DMS53 (cell line): ENCODE data around the gene SLC7A5.
"Not testable (repeated sequence)": the region's sequence is repeated elsewhere in the genome, so short reads cannot be mapped to it uniquely, and the experiment has no call there.

Source experiments
- DNase-seq: peaks from one replicate; lab custom pipeline; 2025; lab: John Stamatoyannopoulos, UW

Gene SLC7A5

GRCh38 chr16:87861300-87862099 lies 7.8 kb downstream of the SLC7A5 start:
- DNase-seq, result not testable (repeated sequence)

- DNase-seq, result peak; percentile 72
These were observed 8.6 kb downstream of the SLC7A5 start for GRCh38 chr16:87860553-87861299.

DNA sequence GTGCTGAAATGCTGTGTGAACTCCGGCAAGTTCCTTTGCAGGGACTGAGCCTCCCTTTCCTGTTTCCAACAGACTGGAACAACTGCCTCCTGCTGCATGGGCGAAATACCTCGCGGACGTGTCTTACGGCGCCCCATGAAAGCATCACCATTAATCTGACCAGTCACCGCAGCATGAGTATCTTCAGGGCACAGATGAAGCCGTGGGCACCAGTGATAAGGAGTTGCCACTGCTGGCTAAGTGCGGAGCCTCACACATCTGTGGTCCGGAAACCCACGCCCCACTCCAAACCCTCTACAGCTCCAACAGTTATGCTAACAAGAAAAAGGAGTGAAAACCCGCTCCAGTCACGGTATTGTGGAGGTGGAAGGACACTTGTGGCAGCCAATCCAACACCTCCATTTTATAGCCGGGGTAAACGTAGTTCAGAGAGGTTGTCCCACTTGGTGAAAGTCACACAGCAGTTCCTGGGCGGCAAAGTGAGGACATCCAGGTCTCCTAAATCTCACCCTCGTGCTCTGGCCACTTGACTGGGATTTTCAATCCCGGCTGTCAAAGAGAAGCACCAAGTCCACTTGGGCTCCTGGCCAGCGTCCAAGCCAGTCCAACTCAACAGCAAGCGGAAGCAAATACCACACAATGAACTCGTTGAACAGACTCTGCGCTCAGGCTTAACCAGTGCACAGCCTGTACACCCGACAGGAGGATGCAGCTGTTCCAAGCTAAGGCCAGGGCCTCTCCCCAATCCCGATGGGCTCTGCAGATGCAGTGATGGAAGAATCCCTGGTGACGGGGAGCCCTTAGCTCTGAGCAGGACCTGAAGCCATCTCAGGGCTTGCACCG lies 10.9 kb downstream of the SLC7A5 start:
- peak; percentile 58 for DNase-seq

- DNase-seq, result no peak
These were observed 12.5 kb downstream of the SLC7A5 start for GRCh38 chr16:87856791-87857228.

DNA sequence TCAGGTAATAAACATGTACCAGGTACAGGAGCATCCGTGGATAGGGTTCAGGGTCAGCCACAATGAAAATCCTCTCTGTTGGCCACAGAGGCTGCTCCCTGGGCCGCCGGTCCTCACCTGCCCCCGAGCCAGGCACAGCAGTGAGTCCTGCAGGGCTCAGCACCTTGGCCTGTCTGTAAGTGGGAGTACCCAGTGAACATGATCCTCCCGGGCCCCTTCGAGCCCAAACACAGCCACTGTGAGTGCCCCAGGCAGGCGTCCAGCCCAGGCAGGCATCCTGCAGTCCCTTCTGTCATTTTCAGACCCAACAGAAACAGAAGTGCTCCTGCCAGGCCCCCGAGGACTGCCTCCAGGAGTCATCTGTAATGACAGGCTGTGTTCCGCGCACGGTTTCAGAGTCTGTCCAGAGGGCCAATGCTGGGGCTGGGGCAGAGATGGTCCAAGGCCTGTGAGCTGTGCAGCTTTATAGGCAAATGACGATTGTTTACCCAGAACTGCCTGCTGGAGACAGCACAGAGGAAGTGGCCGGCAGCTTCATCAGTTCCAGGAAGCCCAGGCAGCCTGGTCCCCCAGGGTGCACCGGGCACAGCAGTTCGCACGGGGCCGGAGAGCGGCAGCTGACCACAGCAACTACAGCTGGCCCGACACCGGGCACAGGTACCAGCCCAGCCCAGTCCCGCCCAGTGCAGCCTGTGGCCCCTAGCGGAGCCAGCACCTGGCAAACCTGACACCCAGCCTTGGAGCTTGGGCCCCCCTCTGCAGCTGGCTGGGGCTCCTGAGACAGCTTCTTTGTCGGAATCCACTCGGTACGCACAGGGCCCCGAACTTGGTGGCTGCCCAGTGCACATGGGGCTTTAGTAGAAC lies 13.2 kb downstream of the SLC7A5 start:
- peak; percentile 74 for DNase-seq

DNA sequence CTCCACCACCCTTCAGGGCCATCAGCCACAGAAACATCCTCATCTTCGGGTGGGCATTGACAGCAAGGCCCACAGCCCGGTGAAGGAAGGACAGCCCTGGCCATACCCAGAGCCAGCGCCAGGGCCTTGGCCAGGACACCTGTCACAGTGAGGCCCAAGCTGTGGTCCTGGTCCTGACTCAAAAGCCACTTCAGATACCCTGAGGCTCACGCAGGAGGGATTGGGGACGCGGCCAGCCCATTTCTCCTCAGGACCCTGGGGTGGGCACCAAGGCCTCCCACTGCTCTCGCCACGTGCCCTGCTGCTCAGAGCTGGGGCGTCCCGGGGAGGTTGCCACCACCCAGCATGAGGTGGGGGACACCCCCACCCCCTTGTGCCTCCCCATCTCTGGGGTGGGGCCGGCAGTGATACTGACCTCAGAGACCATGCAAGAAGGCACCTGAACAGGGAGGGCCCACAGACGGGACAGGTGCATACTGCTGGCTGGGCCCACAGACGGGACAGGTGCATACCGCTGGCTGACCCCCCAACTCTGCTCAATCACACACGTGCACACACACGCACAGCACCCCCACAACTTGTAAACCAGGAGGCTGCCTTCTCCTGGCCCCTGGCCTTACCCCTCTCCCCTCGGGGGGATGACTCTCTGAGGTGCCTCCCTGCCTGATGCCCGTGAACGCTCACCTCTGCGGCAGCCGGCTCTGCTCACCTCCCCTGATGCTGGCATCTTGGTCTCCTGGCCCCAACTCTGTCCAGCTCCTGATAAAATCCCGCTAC lies 14.2 kb downstream of the SLC7A5 start:
- no peak for DNase-seq

DNA sequence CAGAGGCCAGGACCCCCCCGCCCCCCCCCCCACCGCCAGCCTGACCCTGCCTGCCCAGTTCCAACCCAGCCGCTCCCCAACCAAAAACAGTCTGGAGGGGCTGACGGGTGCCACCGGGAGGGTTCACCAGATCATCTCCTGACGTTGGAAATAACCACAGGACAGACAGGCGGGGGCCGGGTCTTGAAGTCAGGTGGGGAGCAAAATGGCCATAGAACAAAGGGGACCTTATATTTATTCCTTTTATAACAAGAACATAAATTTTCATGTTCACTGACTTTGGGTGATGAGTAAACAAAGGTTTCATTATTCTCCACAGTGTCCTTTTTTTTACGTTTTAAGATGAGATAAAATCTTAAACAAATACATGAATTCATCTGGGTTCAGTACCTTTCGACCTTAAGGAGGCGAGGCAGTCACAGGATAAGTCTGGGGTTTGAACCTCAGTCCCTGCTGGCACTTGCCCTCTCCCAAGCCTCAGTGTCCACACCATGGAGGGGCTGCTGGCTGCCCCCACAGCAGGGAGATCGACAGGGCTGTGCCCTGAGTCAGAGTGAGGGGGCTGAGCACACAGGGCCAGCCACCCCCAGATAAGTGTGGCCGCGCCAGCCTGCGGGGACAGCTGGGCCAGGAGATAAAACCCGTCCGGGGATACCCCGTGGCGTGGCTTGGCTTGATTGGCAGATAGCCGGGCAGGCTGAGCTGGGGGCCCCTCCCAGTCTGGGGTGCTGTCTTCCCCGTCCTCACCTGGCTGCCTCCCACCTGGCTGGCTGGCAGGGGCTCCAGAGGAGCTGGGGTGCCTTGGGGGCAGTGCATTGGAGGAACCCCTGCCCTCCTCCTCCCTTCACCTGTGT lies 15.0 kb downstream of the SLC7A5 start:
- peak; percentile 52 for DNase-seq

GRCh38 chr16:87853411-87854052 lies 15.8 kb downstream of the SLC7A5 start:
- DNase-seq, result peak; percentile 89

DNA sequence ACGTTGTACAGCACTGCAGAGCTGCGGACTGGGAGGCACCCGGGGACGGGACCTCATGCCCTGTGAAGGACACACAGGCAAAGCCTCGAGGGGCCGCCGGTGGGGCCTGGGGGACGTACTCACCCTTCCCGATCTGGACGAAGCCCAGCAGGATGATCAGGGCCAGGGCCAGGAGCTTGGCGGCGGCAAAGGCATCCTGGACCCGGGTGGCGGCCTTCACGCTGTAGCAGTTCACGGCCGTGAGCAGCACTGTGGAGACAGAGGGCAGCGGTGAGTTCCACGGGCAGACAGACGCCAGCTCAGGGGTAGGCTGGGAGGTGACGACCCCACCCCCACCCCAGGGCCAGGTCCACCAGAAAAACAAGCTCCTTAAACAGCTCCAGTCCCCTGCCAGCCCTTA lies 17.7 kb downstream of the SLC7A5 start:
- no peak for DNase-seq

- peak; percentile 60 for DNase-seq
These were observed 18.1 kb downstream of the SLC7A5 start for GRCh38 chr16:87851141-87851587.

- peak; percentile 75 for DNase-seq
These were observed 19.0 kb downstream of the SLC7A5 start for GRCh38 chr16:87850009-87851006.

DNA sequence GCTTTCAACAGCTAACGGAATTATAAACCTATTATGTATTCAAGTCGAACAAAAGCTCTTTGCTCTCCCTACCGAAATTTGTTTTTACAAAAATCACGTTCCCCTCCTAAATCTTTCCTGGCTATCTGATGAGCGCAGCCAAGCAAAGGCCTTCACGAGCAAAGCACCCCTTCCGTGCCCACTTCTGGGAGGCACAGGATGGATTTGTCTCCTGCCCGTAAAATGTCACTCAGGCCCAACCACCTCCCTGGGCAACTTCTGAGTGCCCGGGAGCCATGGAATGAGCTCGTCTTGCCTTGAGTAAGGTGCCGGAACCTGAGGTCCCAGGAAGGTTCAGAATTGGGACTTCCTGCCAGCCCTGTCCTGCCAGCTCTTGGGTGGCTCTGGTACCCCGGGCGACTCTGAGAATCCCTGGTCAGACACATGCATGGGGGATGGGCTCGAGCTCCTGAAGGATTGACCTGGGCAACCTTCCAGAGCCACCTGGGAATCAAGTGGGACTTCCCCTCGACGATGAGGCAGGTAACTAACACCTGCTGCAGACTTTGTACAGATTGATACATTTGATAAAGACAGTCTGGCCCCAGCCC lies 19.8 kb downstream of the SLC7A5 start:
- DNase-seq, result peak; percentile 60

DNA sequence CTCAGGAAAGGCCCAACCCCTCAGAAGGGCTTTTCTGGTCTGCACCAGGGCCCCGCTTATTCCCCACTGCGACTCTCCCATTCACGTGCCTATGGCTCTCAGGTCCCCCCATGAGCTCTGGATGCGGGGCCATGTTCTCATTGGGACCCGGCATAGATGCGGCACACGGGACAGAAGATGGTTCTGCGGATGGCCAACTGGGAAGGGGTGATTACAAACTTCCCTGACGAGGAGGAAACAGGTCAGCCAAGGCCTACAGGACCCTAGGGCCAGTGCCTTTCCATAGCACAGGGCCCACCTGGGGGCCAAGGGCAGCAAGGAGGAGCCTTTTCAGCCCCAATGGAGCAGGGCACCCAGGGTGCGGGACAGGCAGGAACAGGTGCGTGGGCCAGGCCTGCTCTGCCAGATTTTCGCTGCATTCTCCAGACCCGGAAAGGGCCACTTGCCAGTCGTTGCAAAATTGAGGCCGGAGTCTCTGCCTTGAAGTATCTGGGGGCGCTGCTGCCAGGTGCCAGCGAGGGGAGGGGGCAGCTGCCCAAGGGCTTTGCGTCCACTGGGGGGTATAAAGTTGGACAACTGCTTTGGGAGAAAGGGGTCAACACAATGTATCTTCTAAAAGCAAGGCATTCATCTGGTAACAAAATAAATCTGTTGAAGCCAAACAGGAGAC lies 20.5 kb downstream of the SLC7A5 start:
- no peak for DNase-seq

DNA sequence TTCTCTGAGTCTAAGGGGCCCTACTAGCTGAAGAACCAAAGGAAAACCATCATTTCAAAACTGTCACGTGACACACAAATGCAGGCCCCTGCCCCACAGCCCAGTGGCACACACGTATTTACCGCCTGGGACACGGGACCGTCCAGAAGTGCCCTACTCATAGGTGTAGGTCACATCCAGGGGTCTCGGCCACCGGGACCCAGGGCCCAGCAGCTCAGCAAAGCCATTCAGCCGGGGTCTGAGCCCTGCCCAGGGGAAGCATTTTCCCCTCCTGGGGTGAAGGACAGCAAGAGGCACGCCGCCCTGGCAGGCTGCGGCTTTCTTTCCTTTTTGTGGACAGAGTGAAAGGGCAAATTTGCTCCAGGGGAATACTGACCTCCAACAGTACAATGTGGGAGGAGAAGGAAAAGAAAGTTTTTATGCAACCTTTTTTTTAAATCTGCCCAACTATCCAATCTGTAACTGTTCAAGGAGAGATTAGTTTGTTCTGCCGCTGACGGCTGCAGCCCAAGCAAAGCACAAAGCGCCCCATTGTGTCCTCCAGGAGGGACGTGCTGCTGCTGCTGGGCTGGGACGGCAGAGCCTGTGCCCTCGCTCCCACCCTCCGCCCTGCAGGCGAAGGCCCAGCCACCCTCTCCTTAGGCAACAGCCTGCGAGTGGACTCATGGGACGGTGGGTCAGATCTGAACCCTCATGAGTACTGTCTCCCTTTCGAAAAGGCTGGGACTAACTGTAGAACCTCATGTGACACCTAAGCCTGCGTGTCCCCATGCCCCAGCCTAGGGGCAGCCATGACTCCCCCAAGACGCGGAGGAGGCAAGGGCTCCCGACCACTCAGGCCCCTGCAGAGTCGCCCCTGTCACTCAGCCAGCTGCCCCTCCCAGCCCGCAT lies 21.3 kb downstream of the SLC7A5 start:
- DNase-seq, result no peak

- no peak for DNase-seq
These were observed 21.9 kb downstream of the SLC7A5 start for GRCh38 chr16:87847467-87847784.
